ENCODE data around the gene PRPSAP1.

PRPSAP1 gene

DNA sequence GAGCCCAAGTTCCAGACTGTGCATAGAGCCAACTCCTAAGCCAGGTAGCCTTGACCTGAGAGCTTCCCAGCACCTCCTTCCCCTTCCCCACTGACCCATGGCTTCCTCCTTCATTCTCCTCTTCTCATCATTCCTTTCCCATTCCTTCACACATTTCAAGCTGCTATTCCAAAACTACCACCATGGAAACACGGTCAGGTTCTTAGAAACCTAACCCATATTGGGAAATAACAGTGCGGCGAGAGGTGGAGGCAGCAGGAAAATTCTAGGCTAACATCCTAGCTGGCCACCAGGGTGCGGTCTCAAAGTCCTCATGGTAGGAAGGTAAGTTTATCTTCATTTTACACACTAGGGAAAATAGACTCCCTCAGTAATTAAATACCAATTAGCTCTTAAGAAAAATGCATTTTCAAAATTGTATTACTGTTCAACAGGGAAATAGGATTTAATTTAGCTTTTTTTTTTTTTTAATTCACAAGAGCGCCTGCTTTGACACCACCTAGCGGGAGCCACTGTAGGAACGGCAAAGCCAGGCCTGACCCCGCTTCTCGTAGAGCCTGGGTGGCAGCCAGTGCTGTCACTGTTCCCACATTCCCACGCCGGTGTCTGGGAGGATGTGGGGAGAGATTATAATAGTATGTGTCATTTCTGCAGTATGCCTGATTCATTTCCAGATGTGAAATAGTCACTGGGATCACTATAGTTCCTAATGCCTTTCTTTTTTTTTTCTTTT lies 16.7 kb upstream of the PRPSAP1 start:
- DNase-seq (ENCODE audit: extremely low read depth, low read depth) = peak; percentile 81
- TF ChIP-seq, protein P1, sequence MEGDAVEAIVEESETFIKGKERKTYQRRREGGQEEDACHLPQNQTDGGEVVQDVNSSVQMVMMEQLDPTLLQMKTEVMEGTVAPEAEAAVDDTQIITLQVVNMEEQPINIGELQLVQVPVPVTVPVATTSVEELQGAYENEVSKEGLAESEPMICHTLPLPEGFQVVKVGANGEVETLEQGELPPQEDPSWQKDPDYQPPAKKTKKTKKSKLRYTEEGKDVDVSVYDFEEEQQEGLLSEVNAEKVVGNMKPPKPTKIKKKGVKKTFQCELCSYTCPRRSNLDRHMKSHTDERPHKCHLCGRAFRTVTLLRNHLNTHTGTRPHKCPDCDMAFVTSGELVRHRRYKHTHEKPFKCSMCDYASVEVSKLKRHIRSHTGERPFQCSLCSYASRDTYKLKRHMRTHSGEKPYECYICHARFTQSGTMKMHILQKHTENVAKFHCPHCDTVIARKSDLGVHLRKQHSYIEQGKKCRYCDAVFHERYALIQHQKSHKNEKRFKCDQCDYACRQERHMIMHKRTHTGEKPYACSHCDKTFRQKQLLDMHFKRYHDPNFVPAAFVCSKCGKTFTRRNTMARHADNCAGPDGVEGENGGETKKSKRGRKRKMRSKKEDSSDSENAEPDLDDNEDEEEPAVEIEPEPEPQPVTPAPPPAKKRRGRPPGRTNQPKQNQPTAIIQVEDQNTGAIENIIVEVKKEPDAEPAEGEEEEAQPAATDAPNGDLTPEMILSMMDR (IDR thresholded peaks at IDR 0.05; ENCODE audit: low read depth, low read length) = peak; percentile 53

DNA sequence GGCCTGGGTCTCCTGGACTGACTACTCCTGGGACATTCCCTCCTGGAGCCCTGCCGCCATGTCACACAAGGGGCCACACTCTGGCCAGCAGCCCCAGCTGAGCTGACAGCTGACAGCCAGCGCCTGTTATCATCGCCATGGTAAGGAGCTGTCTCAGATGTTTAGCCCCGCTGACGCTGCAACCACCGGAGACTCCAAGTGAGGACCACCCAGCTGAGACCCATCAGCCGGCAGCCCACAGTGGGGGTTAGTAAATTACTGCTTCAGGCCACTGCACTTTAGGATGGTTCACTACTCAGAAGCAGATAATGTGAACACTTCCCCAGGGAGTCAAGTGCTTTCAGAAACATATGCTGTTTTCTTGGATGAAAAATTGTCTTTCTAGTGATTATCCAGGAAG lies 16.1 kb upstream of the PRPSAP1 start:
- DNase-seq (ENCODE audit: extremely low read depth, low read depth) = no peak
- TF ChIP-seq, protein P1 (IDR thresholded peaks at IDR 0.05; ENCODE audit: low read depth, low read length) = no peak

DNA sequence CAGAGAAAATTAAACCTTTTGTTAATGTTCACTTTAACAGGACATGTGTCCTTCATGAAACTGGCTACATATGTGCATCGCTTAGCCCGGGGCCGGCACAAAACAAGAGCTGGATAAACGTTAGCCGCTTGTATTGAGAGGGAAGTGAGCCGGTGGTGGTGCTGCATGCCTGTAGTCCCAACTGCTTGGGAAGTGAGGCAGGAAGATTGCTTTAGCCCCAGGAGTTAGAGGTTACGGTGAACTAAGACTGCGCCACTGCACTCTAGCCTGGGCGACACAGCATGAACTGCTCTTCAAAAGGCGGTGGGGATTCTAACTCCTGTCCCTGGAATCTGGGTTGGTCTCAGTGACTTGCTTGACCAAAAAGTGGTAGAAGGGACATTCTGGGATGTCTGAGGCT lies 15.7 kb upstream of the PRPSAP1 start:
- DNase-seq (ENCODE audit: extremely low read depth, low read depth) = no peak
- TF ChIP-seq, protein P1 (IDR thresholded peaks at IDR 0.05; ENCODE audit: low read depth, low read length) = no peak

DNA sequence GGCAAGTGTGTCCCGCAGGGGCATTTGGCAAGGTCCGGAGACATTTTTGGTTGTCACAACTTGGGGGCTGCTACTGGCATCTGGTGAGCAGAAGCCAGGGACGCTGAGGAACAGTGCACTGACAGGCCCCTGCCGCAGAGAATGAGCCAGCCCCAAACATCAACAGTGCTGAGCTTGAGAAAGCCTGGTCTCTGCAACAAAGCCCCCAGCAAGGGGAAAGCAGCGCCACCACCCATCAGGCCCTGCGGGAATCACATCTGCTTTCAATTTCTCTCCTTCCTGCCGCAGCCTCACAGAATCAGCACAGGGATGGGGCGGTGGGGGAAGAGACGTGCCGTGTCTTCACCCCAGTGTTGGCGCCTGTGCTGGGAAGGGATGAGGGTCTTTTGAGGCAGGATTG lies 14.8 kb upstream of the PRPSAP1 start:
- TF ChIP-seq, protein P1 (IDR thresholded peaks at IDR 0.05; ENCODE audit: low read depth, low read length) = no peak
- DNase-seq (ENCODE audit: extremely low read depth, low read depth) = no peak

DNA sequence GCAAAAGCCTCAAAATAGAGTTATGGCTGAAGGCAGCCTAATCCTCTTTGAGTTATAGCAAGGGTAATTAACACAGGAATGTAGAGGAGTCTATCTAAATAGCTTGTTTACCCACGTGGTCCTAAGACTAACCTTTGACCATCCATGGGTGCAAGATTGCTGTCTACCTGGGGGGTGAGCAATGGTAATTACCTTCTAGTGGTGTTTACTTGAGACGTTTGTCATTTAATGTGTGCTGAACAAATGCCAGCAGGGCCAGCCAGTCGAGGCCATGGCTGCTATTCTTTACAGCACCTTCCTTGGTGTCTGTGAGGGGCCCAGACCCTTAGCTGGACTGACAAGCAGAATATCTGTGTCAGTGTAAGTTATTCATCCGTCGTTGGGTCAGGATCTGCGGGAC lies 13.9 kb upstream of the PRPSAP1 start:
- no peak for DNase-seq (ENCODE audit: extremely low read depth, low read depth)
- TF ChIP-seq, protein P1 (IDR thresholded peaks at IDR 0.05; ENCODE audit: low read depth, low read length) = no peak

DNA sequence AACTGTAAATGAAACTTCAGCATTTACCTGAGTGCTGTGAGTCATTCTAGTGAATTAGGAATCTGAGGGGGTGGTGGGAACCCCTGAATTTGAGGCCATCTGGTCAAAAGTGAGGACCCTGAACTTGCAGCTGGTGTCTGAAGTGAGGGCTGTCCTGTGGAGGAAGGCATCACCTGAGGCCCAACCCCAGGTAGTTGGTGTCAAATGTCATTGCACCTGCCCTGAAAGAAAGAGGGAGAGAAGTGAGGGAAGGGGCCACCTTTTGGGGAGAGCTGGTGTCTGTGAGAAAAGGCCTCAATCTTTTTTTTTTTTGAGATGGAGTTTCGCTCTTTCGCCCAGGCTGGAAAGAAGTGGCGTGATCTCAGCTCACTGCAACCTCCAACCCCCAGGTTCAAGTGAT lies 12.5 kb upstream of the PRPSAP1 start:
- TF ChIP-seq, protein P1 (IDR thresholded peaks at IDR 0.05; ENCODE audit: low read depth, low read length) = no peak
- DNase-seq (ENCODE audit: extremely low read depth, low read depth) = no peak

DNA sequence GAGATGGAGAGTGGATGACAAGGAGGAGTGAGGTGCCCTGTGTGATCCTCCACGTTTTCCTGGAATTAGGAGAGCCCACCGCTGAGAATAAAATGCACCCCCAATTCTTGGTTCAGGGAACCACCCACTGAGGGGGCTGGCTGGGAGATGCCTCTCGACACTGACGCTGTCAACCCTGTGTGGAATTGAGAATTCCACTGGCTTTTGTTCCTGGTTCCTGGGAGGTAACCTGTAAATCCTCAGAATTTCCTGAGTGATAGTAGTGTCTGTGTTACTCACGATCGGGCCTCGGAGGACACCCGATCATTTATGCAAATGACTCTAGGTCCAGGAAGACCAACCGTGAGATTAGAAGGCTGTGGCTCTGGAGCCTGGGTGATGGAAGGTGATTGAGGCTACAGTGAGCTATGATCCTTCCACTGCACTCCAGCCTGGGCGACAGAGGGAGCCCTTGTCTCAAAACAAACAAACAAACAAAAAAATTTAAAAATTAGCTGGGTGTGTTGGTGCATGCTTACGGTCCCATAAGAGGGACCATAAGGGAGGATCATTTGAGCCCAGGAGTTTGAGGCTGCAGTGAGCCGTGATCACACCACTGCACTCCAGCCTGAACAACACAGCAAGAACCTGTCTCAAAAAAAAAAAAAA lies 11.7 kb upstream of the PRPSAP1 start:
- no peak for DNase-seq (ENCODE audit: extremely low read depth, low read depth)

More for the DNA sequence above, 11.7 kb upstream of the PRPSAP1 start:
- TF ChIP-seq, protein P1 (IDR thresholded peaks at IDR 0.05; ENCODE audit: low read depth, low read length) = peak; percentile 40
